Measurements from ENCODE around the gene LBX2.

LBX2 gene, protein sequence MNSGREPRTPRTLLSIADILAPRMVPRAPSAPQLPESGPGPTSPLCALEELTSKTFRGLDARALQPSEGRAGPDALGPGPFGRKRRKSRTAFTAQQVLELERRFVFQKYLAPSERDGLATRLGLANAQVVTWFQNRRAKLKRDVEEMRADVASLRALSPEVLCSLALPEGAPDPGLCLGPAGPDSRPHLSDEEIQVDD

DNA sequence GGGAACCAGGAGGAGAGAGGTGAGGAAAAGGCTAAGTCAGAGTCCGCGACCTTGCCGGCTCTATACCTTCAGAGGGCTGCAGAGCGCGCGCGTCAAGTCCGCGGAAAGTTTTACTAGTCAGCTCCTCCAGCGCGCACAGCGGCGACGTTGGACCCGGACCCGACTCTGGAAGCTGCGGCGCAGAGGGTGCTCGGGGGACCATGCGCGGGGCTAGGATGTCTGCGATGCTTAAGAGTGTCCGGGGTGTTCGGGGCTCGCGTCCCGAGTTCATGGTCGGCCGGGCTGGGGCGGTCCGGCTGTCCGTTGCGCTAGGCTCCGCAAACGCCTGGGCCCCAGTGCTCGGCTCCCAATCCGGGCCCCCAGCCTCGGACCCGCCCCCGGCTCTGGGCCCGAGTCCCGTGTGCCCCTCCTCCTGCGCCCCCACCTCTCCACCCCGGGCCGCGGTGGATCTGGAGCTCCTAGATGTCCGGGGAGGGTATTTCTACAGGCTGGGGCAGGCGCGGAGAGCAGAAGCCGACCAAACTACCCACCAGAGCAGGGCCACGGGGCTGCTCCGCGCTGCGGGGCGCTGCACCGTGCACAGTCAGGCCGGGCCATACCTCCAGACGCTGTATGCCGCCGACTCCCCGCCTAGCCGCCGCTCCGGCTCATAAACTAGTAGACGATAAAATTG lies at the start of gene LBX2:
Gene LBX2, minus strand, starts transcription at position 337 of the 673 bp plus-strand sequence. Its CDS starts 66 bp downstream, at position 271.
- no peak for DNase-seq

DNA sequence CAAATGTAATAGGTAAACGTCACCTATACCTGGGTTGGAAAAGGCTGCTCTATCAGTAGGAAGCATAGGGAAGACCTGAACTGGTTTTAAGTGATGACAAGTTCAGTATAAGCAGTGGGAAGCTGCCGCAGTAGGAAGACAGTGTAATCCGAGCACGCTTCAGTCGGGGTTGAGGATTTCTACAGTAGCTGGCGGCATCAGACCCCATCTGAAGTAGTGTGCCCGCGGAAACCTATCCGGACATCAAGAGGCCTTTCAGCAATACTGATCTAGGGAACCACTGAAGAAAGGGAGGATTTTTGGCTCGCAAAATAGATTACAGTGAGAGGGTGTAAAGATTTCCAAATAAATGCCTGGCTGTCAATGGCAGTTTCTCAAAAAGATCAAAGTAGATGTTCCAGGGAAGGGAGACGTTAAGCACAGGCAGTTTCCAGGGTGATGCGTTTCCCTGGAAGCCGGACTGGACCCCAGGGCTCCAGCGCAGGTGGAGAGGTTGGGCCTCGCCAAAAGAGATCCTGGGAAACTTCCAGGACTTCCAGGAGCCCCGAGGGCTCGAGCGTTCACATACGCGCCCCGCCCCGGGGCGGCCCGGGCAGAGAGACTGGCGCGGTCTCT lies 49.0 kb upstream of the LBX2 start:
- DNase-seq, result peak; percentile 21

DNA sequence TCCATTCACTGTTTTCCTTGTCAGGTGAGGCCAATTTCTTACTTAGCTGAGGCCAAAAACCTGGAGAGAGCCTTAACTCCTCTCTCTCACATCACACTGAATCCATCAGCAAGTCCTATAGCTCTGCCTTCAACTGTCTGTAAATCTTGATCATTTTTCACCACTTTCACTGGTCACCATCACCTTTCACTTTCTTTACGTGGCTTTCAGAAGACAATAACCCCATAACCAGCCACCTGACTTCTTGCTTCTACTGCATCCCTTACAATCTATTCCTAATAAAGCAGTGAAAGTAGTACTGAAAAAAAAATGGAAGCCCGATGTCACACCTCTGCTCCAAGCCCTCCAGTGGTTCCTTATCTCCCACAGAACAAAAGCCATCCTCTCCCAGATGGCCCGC lies 46.6 kb upstream of the LBX2 start:
- DNase-seq, result no peak

DNA sequence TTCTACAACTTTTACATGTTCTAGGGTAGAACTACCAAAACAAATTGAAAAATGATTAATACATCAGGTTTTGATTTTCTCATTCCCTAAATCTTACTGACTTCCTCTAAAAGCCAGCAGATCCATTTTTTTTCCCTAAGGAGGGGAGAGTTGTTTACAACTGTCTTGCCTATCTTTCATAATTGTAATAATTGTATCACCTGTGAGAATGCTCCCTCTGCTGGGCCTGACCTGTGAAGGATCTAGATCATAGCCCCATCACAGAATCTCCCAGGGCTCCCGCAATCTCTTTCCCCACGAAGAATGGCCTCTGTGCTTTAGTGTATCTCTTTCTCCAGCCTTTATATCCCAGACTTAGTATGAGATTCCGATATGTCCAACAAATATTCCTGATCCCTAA lies 45.2 kb upstream of the LBX2 start:
- no peak for DNase-seq

DNA sequence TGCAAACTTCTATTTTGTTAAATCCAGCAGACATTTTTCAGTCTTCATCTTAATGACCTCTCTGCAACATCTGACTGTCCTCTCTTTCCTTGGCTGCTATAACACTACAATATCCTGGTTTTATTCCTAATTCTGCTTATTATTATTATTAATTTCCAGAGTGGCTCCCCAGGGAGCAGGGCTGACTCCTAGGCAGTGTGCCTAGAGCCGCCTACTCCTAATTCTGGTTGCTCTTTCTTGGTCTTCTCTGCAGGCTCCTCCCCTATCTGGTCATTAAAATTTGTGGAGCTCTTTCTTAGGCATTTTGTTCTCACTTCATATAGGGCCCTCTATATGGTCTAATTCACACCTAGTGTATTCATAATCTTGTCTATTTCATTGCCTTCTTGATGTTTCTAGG lies 43.6 kb upstream of the LBX2 start:
- DNase-seq, result no peak

DNA sequence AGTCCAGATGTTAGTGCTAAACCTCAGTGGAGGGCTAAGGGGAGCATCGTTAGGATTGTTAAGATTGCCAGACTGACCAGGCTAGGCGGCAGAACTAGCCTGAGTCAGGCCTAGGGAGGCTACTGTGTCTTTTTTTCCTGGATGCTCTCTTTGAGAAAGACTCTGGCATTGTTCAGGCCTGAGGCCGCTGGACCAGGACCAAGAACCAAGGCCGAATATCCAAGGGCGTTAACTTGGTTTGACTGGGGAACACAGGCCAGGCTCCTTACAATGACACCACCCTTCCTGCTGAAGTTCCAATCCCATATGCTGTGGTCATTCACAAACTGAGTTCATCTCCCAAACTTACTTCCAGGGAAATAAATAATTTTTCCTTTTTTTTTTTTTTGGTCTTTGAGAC lies 40.9 kb upstream of the LBX2 start:
- DNase-seq, result no peak

DNA sequence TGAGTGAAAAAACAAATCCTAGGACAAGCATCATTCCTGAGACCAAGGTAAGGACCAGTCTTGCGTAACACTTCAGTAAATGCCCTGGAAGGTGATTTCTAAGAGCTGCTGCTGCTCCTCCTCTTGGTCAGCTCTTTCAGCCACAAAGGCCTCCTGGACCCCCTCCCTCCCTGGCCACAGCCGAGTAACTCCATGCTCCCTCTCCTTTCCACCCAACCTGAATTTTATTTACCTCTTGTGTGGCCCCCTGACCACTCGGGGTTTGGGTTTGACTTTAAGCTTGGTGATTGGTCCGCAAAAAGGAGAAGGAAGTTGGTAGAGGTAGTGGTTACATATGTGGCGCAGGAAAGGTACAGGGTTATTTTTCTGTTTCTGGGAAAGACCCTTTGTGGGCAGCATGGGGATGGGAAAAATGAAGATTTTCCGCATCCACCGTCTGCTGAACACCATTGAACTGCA lies 39.5 kb upstream of the LBX2 start:
- no peak for DNase-seq

DNA sequence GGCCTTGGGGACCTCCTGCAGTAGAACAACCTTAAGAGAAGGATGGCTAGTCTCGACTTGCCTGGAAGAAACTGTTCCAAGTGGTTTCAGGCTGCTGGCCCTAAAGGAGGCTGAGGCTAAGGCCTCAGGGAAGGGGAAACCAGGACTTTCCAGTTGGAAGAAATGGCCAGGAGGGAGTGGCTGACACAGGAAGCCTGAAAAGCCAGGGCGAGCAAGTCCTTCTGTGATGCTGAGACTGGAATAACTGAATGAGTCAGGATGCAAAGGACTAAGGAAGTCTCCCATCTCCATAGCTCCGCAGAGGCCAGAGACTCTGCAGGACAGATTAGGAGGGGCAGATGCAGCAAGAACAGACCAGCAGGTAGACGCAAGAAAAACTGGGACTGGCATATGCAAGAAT lies 37.7 kb upstream of the LBX2 start:
- DNase-seq, result no peak

DNA sequence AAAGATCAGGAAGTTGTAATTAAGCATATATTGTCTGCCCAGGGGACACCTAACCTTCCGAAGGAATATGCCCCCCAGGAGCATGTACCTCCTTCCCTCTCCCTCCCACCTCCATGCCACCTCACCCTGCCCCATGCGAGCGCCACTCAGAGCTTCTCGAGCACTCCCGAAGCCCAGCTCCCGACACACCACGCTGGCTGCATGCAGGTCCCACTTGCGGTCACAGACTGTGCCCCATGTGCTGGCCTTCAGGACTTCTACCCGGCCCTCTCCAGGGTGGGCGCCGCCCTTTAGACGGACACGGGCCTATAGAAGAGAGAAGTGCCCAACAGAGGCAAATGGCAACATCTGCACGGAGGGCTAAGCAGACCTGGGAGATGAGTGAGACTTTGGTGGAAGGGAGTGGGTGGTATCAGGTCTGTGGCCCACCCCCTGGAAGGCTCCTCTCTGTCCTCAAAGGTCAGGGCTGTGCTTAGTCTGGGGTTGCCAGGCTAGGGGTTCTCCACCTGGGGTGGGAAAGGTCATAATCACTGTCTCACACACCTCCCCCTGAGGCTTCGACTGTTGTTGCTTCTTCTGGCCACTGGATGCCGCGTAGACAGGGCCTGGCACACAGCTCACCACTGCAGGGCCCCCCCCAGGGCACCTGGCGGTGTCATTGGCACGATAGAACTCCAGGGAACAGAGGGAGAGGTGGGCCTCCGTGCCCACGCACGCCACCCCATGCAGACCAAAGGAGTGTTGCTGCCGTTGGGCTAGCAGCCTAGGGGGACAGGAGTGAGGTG lies 37.0 kb upstream of the LBX2 start:
- DNase-seq, result no peak

DNA sequence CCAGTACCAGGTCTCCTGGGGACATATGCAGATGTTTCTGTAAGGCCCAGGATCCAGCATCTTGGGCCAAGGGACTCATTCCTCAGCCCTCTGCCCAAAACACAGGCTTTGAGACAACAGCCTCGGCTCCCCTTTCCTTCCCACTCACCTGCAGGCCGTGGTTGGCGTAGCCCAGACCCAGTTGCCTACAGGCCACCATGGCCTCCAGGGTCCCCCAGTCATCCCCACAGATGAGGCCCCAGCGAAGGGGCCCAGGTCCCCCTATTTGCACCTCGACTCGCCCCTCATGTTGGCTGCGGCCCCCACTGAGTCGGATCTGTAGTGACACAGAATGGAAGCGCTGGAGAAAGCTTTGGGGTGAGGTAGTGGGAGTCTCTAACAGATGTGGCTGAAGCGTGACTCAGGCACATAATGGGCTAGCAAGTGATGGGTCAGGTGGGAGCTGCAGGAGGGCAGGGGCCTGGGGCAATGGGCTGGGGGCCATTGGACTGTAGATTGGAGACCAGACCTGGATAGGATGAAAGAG lies 36.1 kb upstream of the LBX2 start:
- DNase-seq, result no peak

DNA sequence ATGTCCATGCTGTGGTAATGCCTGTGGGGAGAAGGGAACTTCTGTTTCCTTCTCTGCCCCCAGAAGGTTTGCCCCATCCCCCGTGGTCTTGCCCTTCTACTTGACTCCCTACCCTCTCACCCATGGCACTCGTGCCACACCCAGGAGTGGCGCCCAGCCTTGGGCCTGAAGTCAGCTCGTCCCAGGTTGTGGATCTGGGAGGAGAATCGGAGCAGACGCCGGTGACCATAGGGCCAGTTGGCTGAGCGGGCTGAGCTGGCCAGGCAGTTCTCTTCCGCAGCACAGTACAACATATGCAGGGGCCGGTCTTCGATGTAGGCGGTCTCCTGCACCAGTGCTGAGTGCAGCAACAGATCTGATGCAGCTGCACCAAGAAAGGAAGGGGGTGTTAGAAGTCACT lies 35.0 kb upstream of the LBX2 start:
- no peak for DNase-seq

DNA sequence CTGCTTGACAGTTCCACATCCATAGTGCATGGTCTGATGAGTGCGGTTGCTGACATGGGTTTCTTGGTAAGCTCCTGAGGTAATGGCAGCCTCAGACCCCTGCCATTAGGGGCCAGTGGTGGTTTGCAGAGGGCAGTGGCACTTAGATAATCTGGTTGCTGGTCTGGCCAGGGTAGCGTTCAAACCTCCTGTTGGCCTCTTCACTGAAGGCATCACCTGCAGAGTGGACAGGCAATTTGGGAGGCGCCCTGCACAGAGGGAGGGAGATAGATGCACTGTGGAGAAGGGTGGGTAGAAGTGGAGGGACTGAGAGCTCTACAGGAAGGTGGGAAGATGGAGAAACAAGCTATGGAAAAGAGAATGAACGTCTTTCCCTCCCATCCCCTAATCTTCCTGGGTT lies 34.1 kb upstream of the LBX2 start:
- DNase-seq, result no peak

DNA sequence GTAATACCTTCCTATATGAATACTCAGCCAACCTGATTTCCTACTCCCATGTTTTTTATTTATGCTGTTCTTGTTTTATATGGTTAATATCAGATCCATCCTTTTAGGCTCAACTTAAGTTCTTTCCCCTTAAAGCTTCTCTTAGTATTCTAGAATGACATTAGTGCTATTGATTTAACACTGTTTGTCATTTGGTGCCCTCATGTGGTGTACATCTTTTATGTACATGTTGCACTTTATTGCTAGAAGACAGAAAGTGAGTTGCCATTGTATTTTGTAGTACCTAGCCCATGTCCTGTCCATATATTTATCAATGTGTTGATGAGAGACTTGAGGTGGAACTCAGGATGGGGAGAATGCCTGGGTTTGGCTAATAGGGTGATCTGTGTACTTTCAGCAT lies 32.8 kb upstream of the LBX2 start:
- DNase-seq, result no peak

DNA sequence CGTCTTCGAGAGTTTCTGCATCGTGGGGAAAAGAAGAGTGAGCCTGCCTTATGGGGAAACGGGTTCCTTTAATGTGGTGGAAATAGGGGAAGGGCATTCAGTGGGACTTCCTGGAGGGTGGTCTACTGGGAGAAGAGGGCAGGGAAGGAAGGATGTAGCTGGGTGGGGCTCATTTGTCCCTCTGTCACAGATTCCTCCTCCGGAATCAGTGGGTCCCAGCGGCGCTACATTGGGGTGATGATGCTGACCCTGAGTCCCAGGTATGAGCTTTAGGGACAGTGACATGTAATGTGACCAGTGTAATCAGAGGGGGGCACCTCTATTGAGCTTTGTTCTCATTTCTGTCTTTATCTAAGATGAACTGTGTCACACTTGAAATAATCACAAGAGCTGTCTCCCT lies 32.3 kb upstream of the LBX2 start:
- DNase-seq, result no peak

DNA sequence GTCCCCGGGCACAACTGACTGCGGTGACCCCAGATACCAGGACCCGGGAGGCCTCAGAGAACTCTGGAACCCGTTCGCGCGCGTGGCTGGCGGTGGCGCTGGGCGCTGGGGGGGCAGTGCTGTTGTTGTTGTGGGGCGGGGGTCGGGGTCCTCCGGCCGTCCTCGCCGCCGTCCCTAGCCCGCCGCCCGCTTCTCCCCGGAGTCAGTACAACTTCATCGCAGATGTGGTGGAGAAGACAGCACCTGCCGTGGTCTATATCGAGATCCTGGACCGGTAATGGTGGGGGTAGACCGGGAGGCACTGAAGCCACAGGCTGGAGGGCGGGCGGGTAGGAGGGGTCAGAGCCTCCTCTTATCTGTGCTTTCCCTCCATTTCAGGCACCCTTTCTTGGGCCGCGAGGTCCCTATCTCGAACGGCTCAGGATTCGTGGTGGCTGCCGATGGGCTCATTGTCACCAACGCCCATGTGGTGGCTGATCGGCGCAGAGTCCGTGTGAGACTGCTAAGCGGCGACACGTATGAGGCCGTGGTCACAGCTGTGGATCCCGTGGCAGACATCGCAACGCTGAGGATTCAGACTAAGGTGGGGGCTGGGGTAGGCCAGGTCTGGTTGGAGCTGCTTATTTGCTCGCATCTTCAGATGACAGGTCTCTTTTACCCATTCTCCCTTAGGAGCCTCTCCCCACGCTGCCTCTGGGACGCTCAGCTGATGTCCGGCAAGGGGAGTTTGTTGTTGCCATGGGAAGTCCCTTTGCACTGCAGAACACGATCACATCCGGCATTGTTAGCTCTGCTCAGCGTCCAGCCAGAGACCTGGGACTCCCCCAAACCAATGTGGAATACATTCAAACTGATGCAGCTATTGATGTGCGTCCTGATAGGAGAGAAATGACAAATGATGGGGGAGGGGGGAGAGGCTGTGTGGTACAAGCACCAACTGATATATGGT lies 31.1 kb upstream of the LBX2 start:
- DNase-seq, result no peak

DNA sequence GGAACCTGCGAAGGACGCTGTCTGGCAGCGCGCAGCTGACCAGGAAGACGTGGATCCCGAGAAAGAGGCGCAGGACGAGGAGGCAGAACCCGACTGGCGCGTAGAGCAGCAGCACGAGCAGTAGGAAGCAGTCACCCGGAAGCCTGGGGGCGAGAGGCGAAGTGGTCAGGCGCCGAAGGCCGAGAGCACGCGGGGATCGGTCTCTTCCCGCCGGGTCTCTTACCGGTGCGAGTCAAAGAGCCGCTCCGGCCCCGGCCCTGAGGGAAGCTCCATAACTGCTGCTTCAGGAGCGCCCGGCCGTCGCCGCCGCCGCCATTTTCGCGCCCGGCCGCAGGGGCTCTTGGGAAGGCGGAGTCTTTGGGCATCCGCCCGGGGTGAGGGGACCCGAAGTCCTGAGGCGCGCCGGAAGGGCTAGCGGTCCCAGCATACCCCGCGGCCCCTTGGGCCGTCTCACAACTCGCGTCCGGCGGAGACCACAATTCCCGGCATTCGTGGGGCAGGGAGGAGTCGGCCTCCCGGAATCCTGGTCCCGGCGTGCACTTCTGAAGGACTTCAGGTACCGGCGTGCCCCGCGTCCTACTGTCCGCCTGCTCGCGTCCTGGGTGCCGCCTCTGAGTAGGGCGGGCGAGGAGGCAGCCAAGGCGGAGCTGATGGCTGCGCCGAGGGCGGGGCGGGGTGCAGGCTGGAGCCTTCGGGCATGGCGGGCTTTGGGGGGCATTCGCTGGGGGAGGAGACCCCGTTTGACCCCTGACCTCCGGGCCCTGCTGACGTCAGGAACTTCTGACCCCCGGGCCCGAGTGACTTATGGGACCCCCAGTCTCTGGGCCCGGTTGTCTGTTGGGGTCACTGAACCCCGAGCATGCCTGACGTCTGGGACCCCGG lies 30.2 kb upstream of the LBX2 start, which contains the start of the genes AUP1 and HTRA2:
Gene AUP1, minus strand, starts transcription at position 350 of the 882 bp plus-strand sequence. Its CDS starts 77 bp downstream, at position 273.
Gene HTRA2, plus strand, starts transcription at position 577 of the 882 bp plus-strand sequence. Its CDS starts 74 bp downstream, at position 651.
- DNase-seq, result peak; percentile 97

DNA sequence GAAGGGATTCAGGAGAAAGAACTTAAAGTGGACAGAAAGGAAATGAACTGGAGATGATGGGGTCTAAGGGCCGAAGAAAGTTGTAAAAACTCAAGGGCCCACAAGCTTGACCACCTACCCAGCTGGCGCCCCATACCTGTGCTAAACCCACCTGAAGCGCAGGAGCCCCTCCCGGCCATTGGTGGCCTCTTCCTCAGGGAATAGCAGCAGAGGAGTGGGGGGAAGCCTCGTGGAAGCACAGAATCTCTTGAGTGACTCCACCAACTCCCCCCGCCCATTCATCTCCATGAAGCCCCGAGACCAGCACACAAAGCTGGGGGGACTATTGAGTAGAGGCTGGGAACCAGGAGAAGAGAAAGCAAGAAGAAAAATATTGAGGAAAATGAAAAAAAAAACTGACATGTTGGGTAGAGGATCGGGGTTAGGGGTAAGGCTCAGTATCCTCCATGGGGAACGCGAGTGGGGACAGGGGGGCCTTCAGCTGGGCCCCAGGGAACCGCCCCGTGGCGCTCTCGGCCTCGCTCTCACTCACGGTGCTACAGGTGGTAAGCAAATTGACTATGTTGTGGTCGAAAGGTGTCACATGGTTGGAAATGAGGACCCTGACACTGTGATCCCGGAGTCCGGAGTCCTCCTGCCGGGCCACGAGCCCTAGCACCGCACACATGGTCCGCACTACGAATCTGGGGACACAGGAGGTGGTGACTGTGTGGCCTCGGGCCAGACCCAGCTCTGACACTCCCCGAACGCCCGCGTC lies 29.4 kb upstream of the LBX2 start:
- DNase-seq, result no peak

DNA sequence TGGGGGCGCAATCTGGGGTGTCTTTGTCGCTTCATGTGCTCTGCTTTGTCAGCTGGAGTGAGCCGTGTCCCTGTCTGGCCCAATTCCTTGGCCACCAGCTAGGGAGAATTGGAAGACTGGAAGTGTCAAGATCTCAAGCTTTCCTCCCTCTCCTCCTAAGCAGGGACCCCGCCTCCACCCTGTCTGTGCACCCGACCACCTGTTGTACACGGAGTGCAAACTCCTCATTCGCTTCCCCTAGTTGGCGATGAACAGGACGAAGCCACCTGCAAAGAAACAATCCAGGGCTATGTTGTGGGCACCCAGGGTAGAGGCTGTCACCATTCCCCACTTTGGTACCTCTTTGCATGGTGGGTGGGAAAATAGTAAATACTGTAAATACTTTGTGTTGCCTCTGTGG lies 28.3 kb upstream of the LBX2 start:
- no peak for DNase-seq

DNA sequence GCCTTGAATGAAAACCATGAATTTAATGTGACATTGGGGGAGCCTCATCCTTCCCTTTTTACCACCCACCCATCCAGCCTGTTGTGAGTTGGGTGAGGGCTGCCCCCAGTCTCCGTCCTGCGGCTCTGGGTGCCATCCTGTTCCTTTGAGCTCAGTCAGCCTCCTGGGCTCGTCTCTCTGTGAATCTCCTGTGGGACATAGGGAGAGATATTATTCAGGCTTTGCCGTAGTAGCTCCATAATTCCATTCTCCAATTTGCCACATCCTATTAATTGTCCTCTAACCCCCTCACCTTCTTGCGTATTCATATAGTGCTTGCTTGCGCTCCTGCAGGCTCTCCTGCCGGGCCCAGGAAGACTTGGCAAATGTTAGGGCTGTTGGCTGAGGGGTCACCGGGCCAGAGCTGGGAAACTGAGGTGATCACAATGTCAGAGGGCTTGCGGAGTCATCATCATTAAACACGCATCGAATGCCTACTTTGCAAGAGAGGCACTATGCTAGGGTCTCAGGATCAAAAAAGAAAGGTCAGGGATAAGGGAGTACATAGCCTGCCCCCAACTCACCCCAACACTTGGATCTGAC lies 27.3 kb upstream of the LBX2 start:
- no peak for DNase-seq
